Astrocyte (in vitro differentiated cells and primary cell): ENCODE measurements around the gene ATL3.
"Not testable (repeated sequence)": the region's sequence is repeated elsewhere in the genome, so short reads cannot be mapped to it uniquely, and the experiment has no call there.

ENCODE experiments used
- EZH2 ChIP-seq: IDR thresholded peaks from 2 replicates; pipeline ENCODE4 v1.6.1; 2012; ENCODE audit warnings: mild to moderate bottlenecking, low read length, inconsistent platforms; ENCODE audit not compliant: insufficient read depth
- TF ChIP-seq, protein P1 (sequence below): IDR thresholded peaks from 2 replicates; pipeline ENCODE4 v1.5.1; 2011; ENCODE audit warnings: low read depth, mild to moderate bottlenecking, inconsistent platforms, low read length, moderate library complexity; ENCODE audit not compliant: insufficient read depth

GRCh38 chr11:63617686-63618085, 53.5 kb downstream of the ATL3 start:
- TF ChIP-seq, protein P1, sequence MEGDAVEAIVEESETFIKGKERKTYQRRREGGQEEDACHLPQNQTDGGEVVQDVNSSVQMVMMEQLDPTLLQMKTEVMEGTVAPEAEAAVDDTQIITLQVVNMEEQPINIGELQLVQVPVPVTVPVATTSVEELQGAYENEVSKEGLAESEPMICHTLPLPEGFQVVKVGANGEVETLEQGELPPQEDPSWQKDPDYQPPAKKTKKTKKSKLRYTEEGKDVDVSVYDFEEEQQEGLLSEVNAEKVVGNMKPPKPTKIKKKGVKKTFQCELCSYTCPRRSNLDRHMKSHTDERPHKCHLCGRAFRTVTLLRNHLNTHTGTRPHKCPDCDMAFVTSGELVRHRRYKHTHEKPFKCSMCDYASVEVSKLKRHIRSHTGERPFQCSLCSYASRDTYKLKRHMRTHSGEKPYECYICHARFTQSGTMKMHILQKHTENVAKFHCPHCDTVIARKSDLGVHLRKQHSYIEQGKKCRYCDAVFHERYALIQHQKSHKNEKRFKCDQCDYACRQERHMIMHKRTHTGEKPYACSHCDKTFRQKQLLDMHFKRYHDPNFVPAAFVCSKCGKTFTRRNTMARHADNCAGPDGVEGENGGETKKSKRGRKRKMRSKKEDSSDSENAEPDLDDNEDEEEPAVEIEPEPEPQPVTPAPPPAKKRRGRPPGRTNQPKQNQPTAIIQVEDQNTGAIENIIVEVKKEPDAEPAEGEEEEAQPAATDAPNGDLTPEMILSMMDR = not testable (repeated sequence)
- TF ChIP-seq EZH2 = not testable (repeated sequence)
